G401 (cell line): Measurements from ENCODE around the gene KNSTRN. TPM values are rescaled to one million over a fixed set of nuclear protein-coding genes. Genes with fewer than 3 reads are reported as not detected.

Source experiments
- DNase-seq: peaks from one replicate; pipeline ENCODE4 v3.0.0-alpha.2; 2015; ENCODE audit warnings: low spot score
- in situ Hi-C: cut with HindIII; loops from 2 replicates; pipeline ENCODE4 v1.10.0; 2016; ENCODE audit warnings: low sequenced_read_pairs, mixed read lengths
- total RNA-seq: library from RNA; depleted of rRNA; stranded (reverse); fragments of >200 nt; shearing (Covaris generic); gene quantifications from 2 replicates; pipeline ENCODE4 v1.2.3, GENCODE V29; 2014

The KNSTRN gene
- total RNA-seq, 1 experiment from 2014 or later, result 146 TPM

GRCh38 chr15:40420071-40420713 is 37.7 kb downstream of the KNSTRN start:
- in situ Hi-C loops, result no loop called here
- DNase-seq, result no peak

- in situ Hi-C loops, result no loop called here
- peak; percentile 65 for DNase-seq
Measured at GRCh38 chr15:40420793-40421192, 38.3 kb downstream of the KNSTRN start.

GRCh38 chr15:40421246-40422157 is 39.0 kb downstream of the KNSTRN start:
- peak; percentile 78 for DNase-seq
- in situ Hi-C loops, result no loop called here

- in situ Hi-C loops, result no loop called here
- no peak for DNase-seq
Measured at GRCh38 chr15:40424483-40425115, 42.1 kb downstream of the KNSTRN start.

GRCh38 chr15:40425681-40426080 is 43.2 kb downstream of the KNSTRN start:
- no peak for DNase-seq
- in situ Hi-C loops, result no loop called here

GRCh38 chr15:40427188-40427587 is 44.7 kb downstream of the KNSTRN start:
- in situ Hi-C loops, result no loop called here
- DNase-seq, result no peak

GRCh38 chr15:40428185-40428584 is 45.7 kb downstream of the KNSTRN start:
- in situ Hi-C loops, result no loop called here
- DNase-seq, result no peak

- no peak for DNase-seq
- in situ Hi-C loops, result no loop called here
Measured at GRCh38 chr15:40429068-40429710, 46.7 kb downstream of the KNSTRN start.

GRCh38 chr15:40430271-40430805 is 47.8 kb downstream of the KNSTRN start:
- DNase-seq, result no peak
- in situ Hi-C loops, result no loop called here

- in situ Hi-C loops, result no loop called here
- DNase-seq, result no peak
Measured at GRCh38 chr15:40435023-40435709, 52.6 kb downstream of the KNSTRN start.

GRCh38 chr15:40435710-40436089 is 53.2 kb downstream of the KNSTRN start:
- in situ Hi-C loops, result no loop called here

GRCh38 chr15:40436116-40436891 is 53.8 kb downstream of the KNSTRN start:
- in situ Hi-C loops, result no loop called here
- DNase-seq, result no peak

More at GRCh38 chr15:40435710-40436089, 53.2 kb downstream of the KNSTRN start:
- no peak for DNase-seq

GRCh38 chr15:40436892-40437751 is 54.6 kb downstream of the KNSTRN start:
- DNase-seq, result peak; percentile 32
- in situ Hi-C loops, result no loop called here

- DNase-seq, result no peak
- in situ Hi-C loops, result no loop called here
Measured at GRCh38 chr15:40437752-40438687, 55.5 kb downstream of the KNSTRN start.

- no peak for DNase-seq
- in situ Hi-C loops, result no loop called here
Measured at GRCh38 chr15:40438712-40439111, 56.2 kb downstream of the KNSTRN start.

GRCh38 chr15:40439461-40439959 is 57.0 kb downstream of the KNSTRN start:
- in situ Hi-C loops, result no loop called here
- peak; percentile 40 for DNase-seq
